GM18505 (cell line): Measurements from ENCODE around the gene CATSPERE.
A peak's percentile ranks its signal among the peaks of the same experiment; 100 is the strongest.

Experiments
- ATAC-seq: cut with Tn5 transposase; IDR thresholded peaks from one replicate; pipeline ENCODE4 v1.9.1; 2021; ENCODE audit not compliant: unreplicated experiment
- POLR2A ChIP-seq: IDR thresholded peaks from 4 replicates; pipeline ENCODE4 v1.6.1; 2011; ENCODE audit warnings: borderline replicate concordance; ENCODE audit not compliant: insufficient read depth, insufficient read length; ENCODE audit errors: extremely low read depth

Gene CATSPERE

DNA sequence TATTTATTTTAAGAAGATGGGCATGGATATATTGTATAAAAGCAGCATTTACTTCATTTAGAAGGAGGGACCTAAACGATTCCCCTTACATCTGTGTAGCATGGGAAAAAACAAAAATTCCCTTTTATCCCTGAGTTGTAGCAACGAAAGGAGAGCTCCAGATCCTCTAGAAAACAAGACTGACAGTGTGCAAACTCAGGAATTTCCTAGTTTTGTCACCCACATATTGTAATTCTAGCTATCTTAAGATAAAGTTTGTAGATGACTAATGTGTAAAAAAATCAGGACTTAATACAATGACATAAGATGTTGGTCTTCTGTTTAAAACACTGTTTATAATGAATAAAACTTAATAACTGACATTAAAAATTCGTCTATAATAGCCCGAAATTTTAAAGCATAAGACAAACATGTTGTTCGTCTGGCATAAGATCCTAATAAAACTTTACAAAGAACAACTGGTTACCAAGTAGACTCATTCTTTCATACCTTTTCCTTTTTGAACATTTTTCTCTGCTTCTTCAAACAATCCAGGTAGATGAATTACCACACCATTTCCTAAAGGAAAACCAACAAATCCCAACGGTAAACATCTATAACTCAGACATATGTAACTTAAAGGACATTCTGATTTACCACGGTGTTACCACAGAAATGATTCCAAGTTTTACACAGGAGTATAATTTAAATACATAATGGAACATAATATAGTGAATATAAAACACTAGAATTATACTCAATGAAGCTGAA, 24.6 kb upstream of the CATSPERE start:
- no peak for TF ChIP-seq POLR2A
- no peak for ATAC-seq

DNA sequence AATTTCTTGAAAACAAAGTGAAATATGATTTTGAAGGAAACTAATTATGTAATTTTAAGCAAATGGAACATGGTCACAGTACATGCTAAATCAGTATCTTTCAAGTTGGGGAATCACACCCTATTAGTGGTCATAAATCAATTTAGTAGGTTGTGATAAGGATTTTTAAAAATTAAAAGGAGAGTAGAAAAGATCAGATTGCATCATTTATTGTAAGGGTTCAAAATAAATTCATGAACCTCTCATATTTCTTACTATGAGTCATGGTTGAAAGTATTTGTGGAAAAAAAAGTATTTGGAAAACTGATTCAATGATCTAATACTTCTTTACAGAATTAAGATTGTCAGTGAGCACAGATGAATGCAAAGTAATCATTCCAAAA, 24.0 kb upstream of the CATSPERE start:
- no peak for ATAC-seq
- TF ChIP-seq POLR2A, result no peak

DNA sequence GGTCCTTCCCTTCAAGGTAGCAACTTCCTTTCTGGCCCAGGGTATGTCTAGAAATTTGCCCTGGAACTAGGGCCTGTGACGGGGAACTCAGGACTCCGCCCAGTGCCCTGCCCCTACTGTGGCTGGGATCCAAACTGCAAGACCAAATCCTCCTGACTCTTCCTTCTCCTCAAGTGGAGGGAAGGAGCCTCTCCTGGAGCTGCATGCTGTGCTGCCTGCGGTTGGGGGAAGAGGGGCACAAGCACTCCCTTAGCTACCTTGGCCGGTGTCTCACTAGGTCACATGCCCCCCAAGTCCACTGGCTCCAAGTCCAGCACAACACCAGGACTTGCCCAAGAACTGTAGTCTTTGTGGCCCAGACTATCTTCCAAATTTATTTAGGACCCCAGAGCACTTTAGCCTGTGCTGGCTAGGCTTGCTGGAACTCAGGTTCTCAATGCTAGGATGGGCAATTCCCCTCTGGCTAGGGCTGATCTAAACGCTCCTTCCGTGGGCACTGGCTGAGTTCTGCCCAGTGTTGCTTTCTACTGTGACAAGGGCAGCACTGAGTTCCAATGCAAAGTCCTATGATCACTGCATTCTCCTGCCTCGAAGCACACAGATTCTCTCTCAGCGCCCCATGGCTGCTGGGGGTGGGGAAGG, 21.6 kb upstream of the CATSPERE start:
- no peak for TF ChIP-seq POLR2A
- ATAC-seq, result no peak

DNA sequence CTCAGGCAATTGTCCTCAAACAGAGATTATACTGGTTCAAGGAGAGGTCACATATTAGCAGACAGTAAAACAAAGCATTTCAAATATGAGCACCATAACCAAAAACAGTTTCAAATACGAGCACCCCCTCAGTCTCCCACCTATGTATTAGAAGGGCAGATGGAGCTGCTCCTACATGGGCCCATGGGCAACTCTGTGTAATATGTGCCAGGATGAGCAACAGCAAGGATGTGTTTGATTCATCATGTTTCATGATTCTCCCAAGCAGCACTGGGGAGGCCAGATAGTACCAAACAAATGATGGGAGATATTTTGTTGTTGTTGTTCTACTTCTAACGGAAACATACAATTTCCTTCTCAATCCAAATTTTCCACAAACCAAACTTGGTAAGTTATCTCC, 18.2 kb upstream of the CATSPERE start:
- ATAC-seq, result no peak
- TF ChIP-seq POLR2A, result no peak

DNA sequence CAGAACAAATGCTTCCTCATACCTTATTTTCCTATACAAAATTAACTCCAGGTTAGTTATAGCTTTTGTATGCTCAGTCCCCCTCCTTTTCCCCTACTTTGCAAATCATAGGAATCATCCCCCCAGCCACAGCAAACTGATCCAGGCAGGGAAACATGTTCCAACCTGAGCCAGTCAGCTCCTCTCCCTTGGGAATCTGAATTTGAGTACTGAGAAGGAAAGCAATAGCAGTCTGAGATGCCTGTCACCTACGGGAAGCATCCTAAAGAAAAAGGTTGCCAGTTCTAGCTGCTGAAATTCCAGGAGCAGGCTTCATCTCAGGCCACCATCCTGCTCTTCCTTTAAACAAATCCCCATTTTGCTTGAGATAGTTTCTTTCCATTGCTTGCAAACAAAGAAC, 16.2 kb upstream of the CATSPERE start:
- no peak for ATAC-seq
- no peak for TF ChIP-seq POLR2A

DNA sequence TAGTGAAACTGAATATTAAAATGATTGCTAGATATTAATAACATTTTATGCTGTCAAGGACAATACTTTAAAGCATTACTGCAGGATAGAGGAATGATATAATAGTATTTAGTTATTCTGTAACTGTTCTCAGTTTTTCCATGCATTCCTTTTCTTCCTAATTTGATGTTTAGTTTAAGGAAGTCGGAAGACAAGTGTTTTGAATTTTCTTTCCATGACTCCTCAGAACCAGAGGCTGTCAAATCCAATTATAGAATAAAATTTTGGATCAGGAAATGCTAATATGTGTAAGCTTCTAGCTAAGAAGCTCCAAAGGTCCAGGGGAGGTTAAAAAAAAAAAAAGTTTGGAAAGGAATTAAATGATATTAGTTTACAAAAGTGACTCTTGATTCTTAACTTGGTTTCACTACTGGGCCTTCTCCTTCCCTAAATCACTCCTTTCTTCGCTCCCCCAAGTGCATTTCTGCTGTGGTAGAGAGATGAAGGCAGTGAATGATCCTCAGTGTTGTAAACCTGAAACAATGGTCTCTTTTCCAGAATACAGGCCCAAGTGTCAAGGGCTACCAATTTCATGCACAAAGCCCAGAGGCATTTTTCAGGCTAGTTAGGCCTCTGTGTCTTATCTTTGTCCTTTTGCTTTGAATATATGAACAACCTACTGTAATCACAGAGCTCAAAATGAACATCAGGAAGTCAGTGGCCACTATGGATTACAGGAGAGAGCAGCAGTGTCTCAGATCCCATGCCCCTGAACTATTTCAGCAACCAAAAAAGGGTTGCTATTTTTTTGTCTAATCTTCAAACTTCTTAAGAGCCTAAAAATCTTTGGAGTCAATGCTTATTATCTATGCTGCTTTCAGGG, 15.5 kb upstream of the CATSPERE start:
- TF ChIP-seq POLR2A, result no peak
- ATAC-seq, result no peak

DNA sequence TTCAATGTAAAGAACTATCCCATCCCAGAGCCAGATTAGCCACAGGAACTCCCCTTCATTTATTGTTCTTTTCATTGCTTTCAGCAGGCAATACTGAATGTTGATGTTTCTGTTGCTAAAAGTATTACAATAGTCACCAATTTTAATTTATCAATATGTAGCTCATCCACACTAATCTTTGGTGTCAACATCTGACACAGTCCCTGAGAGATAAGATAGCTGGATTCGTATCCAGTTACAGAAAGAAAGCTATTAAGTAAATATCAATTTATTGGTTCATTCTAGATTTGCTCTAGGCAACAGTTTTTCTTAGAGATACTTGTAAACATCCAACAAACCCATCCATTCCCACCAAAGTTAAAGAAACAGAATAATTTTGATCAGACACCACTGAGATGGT, 14.0 kb upstream of the CATSPERE start:
- TF ChIP-seq POLR2A, result no peak
- no peak for ATAC-seq

DNA sequence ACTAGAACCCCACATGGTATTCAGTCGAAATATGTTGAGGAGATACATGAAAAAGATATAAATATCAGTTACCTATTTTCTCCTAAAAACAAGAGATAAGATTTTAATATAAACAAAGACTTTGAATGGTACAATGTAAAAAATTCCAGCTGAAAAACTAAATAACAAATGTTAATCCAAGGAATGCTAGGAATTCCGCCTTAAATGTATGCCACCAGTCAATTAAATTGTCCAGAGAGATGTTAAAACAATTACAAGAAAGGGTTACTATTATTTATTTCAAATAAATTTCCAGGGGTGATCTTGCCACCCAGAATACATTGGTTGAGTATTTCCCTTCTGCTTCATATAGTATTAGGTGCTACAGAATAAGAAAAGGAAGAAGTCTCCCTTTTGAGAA, 13.5 kb upstream of the CATSPERE start:
- ATAC-seq, result no peak
- TF ChIP-seq POLR2A, result no peak

DNA sequence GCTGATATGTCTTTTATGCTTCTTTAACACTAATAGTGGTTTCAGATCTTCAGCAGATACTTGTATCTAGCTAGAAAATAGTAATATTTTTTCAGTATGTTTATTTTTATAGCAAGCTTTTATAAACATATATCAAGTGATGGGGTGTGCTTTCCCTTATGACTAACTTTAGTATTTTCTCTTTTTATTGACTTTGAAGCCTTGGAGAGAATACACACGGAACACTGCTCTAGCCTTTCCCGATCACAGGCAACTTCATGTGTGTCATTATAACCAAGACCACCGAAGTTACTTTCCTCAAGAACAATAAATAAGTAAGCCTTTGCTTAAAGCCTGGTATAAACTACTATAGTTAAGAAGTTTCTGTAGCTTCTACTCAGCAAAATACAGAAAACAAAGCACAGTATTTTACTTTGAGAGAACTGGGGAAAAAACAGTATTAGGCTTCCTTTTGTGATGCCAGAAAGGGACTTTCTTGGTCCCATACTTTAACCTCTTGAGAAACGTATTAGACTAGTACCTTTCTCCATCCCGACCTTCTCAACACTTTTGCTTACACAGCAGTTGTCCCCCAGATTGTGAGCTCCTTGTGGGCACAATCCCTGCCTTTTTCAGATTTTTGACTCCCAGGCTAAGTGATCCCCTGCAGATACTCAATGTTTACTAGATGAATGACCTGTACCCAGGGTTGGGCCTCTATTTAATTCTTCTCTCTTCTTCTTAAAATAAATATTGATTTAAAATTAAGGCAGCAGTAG, 12.6 kb upstream of the CATSPERE start:
- no peak for ATAC-seq
- no peak for TF ChIP-seq POLR2A

DNA sequence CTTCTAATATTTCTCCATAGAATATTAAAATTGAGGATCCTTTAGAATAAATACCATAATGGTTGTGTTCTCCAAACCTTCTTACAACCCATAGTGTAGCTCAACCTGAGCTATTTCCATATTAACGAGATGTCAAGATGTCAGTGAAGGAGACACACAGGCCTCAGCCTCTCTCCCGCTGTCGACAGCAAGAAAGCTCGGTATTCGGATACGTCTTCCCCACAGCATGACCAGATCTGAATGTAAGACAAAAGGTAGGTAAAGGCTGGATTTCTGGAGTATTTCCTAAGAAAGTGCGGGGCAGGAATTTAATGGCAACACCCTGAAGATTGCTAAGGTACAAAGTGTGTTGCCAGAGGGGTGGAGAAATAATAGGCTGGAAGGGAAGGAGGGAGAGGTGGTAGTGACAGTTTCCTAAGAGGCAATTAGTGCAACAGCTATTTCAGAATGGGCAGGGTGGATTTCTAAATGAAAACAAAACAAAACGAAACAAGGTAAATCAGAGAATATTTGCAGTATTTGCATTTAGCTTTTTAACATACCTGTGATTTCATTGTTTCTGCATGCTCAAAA, 11.1 kb upstream of the CATSPERE start:
- TF ChIP-seq POLR2A, result no peak
- ATAC-seq, result no peak

DNA sequence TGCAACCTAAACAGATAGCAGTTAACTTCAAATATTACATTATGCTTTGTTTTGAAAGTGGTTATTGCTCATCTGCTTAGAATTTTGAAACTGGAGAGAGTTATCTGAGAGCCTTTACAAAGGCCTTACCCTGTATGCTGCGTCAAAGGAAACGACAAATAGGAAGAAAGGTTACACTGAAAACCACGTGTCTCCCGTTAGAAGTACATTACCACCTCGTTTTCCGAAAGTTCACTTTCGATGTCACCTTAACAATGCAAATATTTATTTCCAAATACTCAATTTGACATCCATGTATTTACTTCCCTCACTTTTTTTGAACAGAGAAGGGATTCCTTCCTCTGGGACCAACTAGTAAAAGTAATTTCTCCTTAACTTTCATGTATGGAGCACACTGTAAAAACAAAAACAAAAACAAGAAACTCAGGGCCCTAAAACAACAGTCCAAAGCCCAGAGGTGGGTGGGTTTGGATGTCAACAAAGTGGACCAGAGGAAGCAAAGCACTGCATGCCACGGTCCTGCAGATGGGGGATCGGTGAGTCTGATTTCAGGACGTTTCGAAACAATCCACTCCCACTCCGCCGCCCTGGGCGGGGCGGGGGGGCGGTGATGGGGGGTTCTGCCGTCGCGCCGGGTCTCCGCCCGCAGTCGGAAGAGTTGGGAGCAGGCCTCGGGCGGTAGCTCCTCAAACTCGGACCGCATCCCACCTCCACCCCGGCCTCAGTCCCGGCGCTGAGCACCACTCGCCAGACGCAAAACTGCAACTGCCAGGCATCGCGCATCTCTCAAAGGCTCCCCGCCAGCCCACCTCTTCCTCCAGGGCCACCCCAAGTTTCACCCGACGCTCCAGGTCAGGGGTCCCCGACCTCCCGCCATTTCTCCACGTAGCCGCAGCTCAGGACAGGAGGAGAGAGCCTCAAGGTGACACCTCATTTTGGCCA, 10.2 kb upstream of the CATSPERE start:
- ATAC-seq, result peak; percentile 5
- no peak for TF ChIP-seq POLR2A

DNA sequence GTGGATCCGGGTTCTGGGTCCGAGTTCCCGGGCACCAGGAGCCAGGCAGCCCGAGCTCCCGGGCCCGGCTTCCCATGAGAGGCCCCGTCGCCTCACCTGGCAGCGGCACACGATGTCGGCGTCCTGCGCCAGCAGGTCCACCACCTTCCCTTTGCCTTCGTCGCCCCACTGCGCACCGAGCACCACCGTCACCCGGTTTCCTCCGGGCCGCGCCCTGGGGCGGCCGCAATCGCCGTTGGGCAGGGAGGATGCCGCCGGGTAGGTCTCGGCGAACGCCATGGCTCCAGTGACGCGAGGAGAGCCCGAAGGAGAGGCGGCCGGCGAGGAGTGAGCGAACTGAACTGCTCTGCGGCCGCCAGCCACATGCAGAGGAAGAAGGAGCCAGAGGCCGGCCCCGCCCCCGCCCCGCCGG, 9.5 kb upstream of the CATSPERE start, which contains the start of gene ADSS2:
Gene ADSS2 (minus strand): TSS at position 371 of the 412 bp plus-strand sequence. CDS start 92 bp downstream, at position 279.
- ATAC-seq, result no peak
- peak; percentile 93 for TF ChIP-seq POLR2A
